Gastroesophageal sphincter (tissue), 3 donors: ENCODE measurements around the gene PIK3R3.

Source experiments
- EP300 ChIP-seq: sonication (generic); formaldehyde crosslinking; IDR thresholded peaks from one replicate; pipeline ENCODE4 v1.6.1; 2017; ENCODE audit warnings: antibody characterized with exemption, mild to moderate bottlenecking
- POLR2A ChIP-seq, 2 donors: fragments of 450-650 bp; IDR thresholded peaks; one replicate each; pipeline ENCODE4 v1.6.1; 2017; ENCODE audit warnings: antibody characterized with exemption in 2 of 2, mild to moderate bottlenecking in 2 of 2, moderate library complexity in 1 of 2
- POLR2AphosphoS5 ChIP-seq: sonication (generic); formaldehyde crosslinking; IDR thresholded peaks from one replicate; pipeline ENCODE4 v1.6.1; 2017; ENCODE audit warnings: antibody characterized with exemption
- TF ChIP-seq, protein P1 (sequence below), 4 experiments: fragments of 200-600 bp in 2 of 4; fragments of 450-650 bp in 2 of 4; sonication (generic) in 1 of 4; IDR thresholded peaks; one replicate each; pipeline ENCODE4 v1.5.1; 2017 to 2019; ENCODE audit warnings: antibody characterized with exemption in 4 of 4, mild to moderate bottlenecking in 2 of 4, moderate library complexity in 2 of 4

DNA sequence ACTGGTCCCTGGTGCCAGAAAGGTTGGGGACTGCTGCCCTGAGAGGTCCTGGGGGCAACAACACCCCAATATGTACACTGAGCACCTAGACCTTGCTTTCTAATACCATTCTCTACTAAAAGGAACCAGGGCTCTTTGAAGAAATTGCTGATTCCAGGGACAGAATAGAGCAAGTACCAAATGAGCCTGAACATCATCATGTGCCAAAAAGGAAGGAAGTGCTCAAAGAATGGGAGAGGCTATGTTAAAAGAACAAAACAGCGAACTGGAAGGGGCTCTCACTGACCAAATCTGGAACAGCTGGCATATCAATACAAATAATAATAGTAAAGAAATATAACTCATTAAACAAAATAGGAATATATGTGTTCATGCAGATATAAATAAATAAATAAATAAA lies 50.8 kb downstream of the PIK3R3 start:
- TF ChIP-seq, protein P1, sequence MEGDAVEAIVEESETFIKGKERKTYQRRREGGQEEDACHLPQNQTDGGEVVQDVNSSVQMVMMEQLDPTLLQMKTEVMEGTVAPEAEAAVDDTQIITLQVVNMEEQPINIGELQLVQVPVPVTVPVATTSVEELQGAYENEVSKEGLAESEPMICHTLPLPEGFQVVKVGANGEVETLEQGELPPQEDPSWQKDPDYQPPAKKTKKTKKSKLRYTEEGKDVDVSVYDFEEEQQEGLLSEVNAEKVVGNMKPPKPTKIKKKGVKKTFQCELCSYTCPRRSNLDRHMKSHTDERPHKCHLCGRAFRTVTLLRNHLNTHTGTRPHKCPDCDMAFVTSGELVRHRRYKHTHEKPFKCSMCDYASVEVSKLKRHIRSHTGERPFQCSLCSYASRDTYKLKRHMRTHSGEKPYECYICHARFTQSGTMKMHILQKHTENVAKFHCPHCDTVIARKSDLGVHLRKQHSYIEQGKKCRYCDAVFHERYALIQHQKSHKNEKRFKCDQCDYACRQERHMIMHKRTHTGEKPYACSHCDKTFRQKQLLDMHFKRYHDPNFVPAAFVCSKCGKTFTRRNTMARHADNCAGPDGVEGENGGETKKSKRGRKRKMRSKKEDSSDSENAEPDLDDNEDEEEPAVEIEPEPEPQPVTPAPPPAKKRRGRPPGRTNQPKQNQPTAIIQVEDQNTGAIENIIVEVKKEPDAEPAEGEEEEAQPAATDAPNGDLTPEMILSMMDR (IDR thresholded peaks at IDR 0.05), result no peak
- no peak for TF ChIP-seq POLR2A (IDR thresholded peaks at IDR 0.05)
- no peak for TF ChIP-seq POLR2AphosphoS5
- no peak for TF ChIP-seq EP300
